HG02588 (cell line): ENCODE data around the gene TSPAN4.

Experiments
- ATAC-seq: cut with Tn5 transposase; IDR thresholded peaks from one replicate; pipeline ENCODE4 v1.9.1; 2021; ENCODE audit warnings: mild to moderate bottlenecking, moderate library complexity; ENCODE audit not compliant: unreplicated experiment

TSPAN4 gene

DNA sequence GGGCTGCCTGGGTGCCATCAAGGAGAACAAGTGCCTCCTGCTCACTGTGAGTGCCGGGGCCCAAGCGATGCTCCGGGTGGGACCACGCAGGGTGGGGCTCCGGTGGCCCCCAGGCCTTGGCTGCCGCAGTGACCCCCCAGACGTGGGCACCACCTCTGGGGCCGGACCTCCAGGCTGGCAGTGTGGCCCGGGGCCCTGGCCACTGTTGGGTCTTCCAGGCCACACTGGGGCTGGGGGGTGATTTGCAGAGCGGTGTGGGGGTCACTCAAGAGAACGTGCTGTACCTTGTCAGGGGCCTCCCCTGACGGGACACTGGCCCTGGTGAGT, 20.0 kb downstream of the TSPAN4 start:
- ATAC-seq: no peak

DNA sequence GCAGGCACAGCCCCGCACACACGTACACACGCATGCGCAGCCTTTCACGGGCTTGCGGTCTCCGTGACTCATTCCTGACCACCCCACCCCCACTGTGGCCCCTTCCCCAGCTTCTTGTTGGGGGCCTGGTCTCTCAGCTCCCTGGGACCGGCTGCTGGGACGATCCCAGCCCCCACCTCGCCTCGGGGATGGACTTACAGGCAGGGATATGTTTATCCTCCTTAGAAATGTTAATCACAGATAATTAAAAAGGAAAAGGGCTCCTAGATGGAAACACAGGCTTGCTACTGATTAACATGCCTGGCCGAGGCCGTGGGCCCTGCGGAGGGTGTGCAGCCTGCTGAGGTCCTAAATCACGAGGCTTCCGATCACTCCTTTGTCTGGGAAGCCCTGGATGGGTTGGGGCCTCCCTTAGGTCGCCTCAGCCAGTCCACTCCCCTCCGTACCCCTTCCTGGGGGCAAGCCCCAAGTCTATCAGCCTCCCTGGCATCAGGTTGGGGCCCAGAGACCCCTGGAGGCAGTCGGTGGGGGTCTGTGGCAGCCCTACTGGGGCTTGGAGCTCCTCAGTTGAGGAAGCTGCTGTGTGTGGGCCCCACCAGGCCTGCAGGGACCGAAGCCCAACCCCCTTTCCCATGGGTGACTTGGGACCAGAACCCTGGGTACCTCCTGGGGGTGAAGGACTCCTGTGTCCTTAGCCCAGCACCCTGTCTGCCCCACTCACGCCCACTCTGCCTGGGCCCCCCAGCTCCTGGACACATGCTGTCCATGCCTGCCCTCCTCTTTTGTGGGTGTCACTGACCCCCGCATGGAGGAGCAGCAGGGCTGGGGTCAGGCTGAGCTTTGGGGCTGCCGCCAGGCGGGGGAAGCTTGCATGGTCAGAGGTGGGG, 20.6 kb downstream of the TSPAN4 start:
- no peak for ATAC-seq

DNA sequence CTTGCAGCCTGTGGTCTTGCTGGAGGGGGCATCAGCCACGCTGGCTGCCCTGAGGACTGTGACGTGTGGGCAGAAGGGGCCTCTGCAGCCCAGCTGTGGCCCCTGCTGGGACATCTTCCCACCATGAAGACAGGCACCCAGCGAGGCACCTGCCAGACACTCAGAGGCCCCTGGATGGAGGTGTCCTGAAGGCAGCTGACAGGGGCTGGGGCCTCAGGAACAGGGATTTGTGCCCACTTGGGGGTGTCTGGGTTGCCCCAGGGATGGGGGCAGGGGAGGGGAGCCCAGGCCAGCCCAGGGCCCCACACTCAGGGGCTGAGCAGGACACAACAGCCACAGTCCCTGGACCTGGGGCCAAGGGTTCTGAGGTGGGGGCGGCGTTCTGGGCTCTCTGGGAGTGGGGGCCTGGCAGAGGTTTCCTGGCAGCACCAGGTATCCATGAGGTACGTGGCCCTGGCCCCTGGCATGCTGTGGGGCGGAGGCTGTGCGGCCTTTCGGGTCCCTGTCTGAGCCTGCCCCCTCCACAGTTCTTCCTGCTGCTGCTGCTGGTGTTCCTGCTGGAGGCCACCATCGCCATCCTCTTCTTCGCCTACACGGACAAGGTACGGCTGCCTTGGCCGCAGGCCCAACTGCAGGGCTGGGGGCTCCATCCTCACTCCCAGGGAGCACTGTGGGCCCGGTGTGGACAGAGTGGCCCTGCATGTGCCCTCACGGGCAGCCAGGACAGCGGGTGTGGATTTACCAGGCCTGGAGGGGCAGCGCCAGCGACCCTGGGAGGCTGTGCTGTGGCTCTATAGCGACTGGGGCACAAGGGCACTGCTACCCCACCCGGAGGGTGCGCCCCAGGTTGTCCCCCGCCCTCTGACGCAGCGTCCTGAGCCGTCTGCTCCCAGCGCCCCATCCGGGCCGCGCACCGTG, 21.5 kb downstream of the TSPAN4 start:
- ATAC-seq: no peak

DNA sequence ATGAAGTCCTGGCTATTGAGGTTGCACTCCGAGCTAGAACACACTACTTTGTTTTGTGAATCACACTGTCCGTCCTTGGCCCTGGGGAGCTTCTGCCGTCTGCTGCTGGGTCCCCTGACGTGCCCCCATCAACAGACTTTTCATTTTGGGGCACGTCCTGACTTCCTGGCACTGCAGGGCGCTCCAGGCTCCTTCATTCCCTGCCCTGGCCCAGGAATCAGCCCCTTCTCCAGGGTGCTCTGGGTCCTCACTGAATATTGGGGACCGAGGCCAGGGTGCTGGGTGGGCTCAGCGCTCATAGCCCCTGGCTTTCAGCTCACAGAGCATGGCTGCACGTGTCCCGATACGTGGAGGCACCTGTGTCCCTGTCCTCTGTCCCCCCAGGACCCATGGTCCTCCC, 22.2 kb downstream of the TSPAN4 start:
- ATAC-seq: no peak

DNA sequence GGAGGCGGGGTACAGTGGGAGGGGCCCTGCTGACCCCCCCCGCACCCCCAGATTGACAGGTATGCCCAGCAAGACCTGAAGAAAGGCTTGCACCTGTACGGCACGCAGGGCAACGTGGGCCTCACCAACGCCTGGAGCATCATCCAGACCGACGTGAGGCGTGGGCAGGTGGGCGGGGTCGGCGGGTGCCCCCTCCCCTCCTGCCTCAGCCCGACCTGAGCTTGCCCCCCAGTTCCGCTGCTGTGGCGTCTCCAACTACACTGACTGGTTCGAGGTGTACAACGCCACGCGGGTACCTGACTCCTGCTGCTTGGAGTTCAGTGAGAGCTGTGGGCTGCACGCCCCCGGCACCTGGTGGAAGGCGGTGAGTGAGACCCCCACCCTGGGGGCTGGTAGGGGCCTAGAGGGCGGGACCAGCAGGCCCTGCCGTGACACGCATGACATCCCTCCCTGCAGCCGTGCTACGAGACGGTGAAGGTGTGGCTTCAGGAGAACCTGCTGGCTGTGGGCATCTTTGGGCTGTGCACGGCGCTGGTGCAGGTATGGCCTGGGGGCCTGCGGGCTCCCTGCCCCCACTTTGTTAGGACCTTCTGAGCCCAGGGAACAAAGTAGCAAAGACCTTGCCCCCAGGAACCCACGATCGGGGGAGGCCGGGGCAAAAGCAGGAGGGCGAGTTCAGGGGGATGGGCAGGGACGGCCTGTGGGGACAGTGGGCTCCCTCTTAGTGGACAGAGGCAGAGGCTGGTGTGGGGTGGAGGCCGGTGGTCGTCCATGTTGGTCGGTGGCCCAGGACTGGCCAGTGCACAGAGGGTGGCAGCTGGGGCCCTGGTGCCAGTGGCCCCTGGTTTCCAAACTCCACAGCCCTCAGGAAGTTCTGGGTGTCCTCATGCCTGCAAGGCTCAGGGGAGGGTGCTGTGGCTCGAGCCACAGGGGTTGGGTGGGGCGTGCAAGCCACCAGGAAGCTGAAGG, 23.1 kb downstream of the TSPAN4 start:
- ATAC-seq: no peak

DNA sequence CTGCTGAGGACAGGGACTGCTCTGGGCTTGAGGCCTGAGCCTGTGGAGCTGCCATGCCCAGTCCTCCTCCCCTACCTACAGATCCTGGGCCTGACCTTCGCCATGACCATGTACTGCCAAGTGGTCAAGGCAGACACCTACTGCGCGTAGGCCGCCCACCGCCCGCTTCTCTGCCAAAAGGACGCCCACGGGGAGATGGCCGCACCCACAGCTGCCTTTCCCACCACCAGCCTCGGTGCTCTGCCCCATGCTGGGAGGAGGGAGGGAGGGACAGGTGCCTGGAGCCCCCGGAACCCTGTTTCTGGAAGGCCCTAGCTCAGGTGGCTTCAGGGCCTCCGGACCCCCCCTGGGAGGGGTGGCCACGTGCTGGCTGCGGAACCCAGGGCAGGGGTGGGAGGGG, 23.8 kb downstream of the TSPAN4 start:
- ATAC-seq: no peak

DNA sequence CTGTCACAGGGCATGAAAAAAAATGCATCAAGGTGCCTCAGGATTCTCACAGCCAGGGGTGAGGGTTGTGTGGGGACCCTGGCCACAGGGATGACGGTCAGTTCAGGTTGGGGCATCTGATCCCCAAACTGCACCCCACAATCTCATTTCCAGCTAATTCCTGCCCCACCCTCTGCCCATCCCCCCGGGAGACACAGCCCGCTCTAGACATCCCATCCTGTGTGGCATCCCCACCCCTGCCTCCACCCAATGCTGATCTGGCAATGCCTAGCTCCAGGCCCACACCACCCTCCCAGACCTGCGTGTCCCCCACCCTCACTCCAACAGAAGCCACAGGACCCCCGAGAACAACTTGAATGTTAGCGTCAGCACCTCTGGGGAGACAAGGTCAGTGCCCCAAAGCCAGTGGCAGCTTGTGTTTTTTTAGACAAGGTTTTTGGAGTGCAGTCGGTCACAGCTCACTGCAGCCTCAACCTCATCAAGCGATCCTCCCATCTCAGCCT, 25.3 kb downstream of the TSPAN4 start:
- ATAC-seq: no peak

DNA sequence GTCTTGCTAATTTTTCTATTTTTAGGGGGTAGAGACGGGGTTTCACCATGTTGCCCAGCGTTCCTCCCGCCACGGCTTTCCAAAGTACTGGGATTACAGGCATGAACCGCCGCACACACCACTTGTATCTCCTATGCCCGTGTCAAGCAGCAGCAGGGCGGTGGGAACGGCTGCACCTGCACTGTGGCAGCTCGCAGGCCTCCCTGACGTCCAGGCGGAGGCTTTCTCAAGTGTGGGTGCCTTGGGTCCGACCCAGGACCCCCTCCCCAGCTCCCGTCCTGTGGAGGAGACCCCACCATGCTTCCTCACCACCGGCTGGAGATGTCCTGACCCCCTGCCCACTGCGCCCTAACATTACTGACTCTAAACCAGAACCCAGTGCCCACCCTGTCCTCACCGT, 25.7 kb downstream of the TSPAN4 start:
- no peak for ATAC-seq

DNA sequence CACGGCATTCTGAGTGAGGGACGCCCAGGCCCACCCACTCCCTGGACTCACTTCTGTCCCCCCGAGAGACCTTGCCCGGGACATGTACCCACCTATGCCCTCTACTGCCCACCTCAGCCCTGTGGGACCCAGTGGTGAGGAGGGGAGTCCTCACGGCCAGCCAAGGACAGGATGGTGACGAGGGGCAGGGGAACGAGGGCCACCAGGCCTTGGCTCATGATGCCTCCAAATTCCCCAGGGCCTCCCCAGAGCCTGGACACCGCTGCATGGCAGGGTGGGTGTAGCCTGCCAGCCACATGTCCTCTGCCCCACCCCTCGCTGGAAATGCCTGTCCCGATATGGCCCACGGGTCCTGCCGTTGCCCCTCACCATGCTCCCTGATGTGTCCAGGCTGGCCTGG, 26.1 kb downstream of the TSPAN4 start:
- ATAC-seq: no peak

DNA sequence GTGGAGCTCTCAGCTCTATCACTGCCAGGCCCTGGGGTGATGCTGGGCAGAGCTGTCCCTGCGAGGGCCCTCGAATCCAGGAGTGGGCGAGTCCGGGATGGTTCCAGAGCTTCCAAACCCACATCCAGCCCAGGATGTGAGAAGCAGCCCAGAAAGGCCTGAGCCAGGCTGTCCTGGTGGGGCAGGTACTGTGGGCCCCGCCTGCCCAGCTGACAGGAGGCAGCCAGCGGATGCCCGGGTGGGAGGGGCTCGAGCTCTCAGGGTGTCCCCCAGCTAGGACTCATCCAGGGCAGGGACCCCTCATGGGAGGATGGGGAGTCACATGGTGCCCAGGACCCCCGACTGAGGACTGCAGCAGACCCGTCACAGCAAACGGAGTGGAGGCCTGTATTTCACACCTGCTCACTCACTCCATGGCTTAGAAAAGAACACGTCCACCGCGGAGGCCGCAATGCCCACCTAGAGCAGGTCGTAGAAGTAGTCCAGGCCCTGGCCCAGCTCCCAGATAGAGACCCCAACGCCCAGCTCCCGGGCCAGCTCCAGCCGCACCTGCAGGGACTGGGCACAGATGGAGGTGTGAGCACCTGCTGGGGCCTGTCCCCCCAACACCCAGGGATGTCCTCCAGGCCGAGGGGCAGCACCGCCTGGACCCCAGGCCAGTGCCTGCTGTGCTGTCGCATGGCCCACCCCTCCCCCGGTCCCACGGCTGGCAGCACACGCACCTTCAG, 26.9 kb downstream of the TSPAN4 start:
- ATAC-seq: no peak

DNA sequence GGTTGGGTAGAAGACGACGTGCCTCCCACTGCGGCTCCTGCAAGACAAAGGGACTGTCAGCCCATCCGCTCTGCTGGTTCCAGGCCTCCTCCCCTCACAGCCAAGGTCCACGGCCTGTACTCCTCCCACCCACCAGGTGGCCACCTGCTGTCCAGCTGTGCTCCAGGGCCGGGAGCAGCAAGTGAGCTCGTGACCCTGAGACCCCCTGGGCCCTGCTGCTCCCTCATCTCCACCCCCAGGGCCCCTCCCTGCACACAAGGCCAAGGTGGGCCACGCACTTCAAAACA, 27.4 kb downstream of the TSPAN4 start:
- no peak for ATAC-seq

DNA sequence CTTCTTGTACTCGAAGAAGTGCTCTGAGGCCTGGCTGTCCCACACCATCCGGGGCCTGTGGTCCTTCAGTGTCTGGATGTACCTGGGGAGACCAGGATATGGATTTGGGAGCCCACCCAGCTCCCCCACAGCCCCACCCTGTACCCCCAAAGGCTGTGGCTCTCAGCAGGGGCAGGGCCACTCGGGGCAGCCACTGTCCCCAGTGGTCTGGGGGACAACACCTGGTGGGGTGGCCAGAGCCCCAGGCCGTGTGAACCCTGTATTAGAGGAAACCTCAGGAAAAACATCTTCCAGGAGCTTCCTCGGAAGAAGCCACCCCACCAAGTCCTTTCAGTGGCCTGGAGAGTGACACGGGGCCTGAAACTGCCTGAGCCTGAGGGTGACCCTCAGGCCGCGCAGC, 27.8 kb downstream of the TSPAN4 start:
- ATAC-seq: no peak

DNA sequence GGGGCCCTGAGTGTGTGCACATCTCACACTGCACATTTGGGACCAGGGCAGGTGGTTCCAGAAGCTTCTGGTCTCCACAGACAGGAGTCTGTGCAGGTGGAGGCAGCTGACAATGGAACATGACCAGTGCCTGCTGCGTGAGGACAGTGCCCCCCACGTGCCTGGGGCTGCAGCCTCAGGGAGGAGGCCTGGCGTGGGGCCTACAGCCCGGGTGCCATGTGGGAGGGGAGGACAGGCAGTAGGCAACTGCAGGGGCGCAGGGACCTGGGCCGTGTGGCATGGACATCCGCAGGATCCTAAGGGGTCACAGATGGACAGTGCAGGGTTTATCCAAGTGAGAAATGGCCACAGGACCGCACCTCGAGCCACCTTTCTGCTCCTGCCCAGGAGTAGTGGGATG, 28.8 kb downstream of the TSPAN4 start:
- ATAC-seq: no peak

DNA sequence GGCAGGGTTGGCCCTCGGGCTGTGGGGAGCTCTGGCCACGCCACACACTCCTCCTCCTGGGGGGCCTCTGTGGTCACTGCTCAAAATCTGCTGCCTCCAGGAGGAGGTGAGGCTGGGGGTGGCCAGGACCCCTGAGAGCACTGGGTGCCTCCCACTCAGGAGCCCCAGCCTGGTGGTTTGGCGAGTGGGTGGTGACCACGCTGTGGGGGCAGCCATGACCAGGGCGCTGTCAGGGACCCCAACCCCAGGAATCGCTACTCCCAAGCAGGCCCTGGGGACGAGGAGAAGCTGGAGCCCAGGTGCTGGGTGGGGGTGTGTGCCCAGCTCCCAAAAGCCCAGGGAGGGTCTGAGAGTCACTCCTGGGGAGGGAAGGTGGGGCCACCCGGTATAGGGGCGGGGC, 30.1 kb downstream of the TSPAN4 start:
- ATAC-seq: no peak

DNA sequence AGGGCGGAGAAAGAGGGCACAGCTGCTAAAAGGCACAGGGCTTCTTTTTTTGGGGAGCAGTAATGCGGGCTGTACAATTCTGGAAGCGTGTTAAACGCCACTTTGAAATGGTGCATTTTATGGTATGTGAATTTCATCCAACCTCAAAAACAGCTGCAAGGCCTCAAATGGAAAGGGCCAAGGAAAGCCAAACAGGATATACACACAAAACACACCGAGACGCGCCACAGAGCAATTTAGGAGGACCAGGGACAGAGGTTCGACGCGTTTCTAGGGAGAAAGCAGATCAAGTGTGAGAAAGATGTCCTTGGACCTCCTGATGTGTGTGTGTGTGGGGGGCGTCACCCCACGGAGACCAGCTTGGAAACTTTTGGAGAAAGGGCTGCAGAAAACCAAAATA, 31.1 kb downstream of the TSPAN4 start:
- ATAC-seq: no peak

DNA sequence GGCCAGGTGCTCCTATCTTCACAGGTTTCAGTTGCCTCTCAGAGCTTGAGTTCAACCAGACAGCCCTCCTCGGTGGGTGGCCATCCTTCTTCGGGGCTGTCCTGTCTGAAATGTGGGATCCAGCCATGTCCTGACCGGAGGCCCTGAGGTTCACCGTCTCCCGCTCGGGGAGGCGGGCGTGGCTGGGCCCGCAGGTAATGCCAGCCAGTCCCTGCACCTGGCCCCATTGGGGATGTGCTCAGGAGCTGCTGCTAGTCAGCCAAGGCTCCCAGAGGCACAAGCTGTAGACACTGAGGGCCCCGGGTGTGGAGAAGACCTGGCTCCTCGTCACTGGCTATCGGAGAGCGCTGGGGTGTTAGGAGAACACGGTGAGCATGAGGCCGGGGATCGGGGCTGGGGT, 32.6 kb downstream of the TSPAN4 start:
- no peak for ATAC-seq

DNA sequence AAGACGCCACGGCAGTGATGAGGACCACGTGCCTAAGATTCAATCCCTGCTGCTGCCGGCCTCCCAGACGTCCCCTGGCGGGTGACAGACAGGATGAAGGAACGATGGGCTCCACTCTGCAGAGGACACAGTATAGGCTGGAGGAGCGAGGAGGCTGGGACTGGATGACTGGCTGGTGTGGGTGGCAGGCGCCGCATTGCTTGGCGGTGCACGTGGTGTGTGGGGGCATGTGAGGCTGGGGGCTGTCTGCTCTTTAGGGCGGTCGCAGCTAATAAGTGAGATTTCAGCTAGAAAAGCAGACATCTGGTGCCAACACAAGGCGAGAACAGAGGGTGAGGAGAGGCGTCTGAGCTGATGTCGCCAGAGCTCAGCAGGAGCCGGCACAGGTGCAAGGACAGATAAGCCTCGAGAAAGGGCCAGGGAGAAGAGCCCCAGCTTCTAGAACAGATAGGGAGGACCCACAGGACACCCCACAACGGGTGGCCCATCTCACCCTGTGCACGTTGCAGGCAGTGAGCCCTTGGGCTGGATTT, 33.2 kb downstream of the TSPAN4 start:
- ATAC-seq: no peak

DNA sequence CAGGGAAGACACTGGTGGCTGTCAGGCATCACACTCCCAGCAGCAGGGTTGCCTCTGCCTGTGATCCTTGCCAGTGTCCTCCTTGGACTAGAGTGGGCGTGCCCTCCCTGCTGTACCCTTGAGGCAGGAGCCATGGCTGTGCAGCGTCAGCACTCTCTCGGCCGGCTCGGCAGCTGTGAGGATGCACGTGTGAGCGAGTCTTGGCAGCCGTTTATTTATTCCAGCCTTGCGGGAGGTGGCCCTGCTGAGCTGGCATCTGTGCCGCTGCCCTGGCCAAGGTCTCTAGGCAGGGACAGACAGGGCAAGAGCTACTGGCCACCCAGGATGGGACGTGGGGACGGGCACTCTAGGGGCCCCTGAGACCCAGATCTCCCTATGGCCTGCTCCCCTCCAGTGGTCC, 33.9 kb downstream of the TSPAN4 start:
- ATAC-seq: no peak

DNA sequence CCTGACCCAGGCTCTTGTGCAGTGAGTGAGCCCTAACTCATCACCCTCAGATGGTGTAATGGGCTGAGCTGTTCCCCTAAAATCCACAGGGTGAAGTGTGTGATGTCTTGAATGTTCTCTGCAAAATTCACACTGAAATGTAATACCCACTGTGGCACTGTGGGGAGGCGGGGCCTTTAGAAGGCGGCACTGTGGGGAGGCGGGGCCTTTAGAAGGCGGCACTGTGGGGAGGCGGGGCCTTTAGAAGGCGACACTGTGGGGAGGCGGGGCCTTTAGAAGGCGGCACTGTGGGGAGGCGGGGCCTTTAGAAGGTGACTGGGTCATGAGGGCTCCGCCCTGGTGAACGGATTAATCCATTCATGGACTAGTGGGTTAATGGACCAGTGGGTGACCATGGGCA, 34.9 kb downstream of the TSPAN4 start:
- no peak for ATAC-seq

DNA sequence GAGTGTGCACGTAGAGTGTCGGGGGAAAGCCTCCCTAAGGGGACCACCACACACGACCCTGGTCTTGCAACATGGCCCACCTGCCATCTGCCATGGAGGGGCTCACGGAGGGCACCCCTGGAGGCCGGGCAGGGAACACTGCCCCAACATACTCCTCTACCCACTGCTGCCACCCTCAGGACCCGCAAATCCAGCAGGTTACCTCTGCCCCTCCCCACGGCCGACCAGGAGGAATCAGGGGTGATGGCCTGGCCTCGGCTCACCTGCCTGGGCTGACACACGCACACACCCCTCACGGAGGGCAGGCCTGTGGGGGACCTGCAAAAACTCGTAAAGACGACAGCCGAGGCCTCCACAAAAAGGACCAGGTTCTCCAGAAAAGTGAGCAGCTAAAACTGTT, 37.8 kb downstream of the TSPAN4 start:
- no peak for ATAC-seq
